IMR-90 (cell line): Measurements from ENCODE around the gene UNC13C. TPM values are rescaled to one million over a fixed set of nuclear protein-coding genes. Genes with fewer than 3 reads are reported as not detected.

Experiments
- ATAC-seq: fragments of 200-7000 bp; cut with Tn5 transposase; 2 replicates; pipeline ENCODE4 v1.9.1; 2020; ENCODE audit warnings: low read depth, mild to moderate bottlenecking, moderate library complexity
- BruUV-seq: library from RNA; stranded (reverse); fragments of 400-500 nt; replicated peaks from 2 replicates; lab custom pipeline; 2021; lab: Mats Ljungman, UMichigan
- CTCF ChIA-PET: fragments of 300-600 bp; formaldehyde crosslinking; extraction: SDS; loops from one replicate; lab custom pipeline; 2021; ENCODE audit warnings: antibody characterized with exemption; lab: Yijun Ruan, JAX
- POLR2A ChIA-PET: fragments of 300-600 bp; sonication (Branson Sonifier 250); formaldehyde crosslinking; loops from one replicate; lab custom pipeline; 2022; ENCODE audit warnings: antibody characterized with exemption; ENCODE audit not compliant: unreplicated experiment; lab: Charles Lee
- DNase-seq: peaks from one replicate; pipeline ENCODE4 v3.0.0; 2013
- H2AFZ ChIP-seq: replicated peaks from 2 replicates; pipeline ENCODE3; 2013; ENCODE audit warnings: low read length, mild to moderate bottlenecking; ENCODE audit not compliant: poor library complexity
- H2AK5ac ChIP-seq: 2 replicates; pipeline ENCODE4 v1.6.1; 2013; ENCODE audit warnings: low read depth, low read length, inconsistent platforms
- H2AK9ac ChIP-seq: replicated peaks from 2 replicates; pipeline ENCODE3; 2013; ENCODE audit warnings: mild to moderate bottlenecking, low read depth, low read length, moderate library complexity; ENCODE audit not compliant: poor library complexity
- H2BK120ac ChIP-seq: 2 replicates; pipeline ENCODE4 v1.6.1; 2013; ENCODE audit warnings: low read depth, low read length, inconsistent platforms
- H2BK15ac ChIP-seq: 3 replicates; pipeline ENCODE4 v1.6.1; 2013; ENCODE audit warnings: low read depth, low read length, inconsistent platforms
- H2BK20ac ChIP-seq: 2 replicates; pipeline ENCODE4 v1.6.1; 2013; ENCODE audit warnings: low read depth, mild to moderate bottlenecking, inconsistent platforms, low read length, moderate library complexity
- H2BK5ac ChIP-seq: 2 replicates; pipeline ENCODE4 v1.6.1; 2013; ENCODE audit warnings: mild to moderate bottlenecking, low read depth, low read length, inconsistent platforms; ENCODE audit not compliant: poor library complexity, severe bottlenecking
- H3K14ac ChIP-seq: replicated peaks from 2 replicates; pipeline ENCODE4 v1.6.1; 2013; ENCODE audit warnings: low read depth, low read length, inconsistent platforms
- H3K18ac ChIP-seq: 2 replicates; pipeline ENCODE4 v1.6.1; 2013; ENCODE audit warnings: low read depth, low read length, control low read depth
- H3K23ac ChIP-seq: 2 replicates; pipeline ENCODE4 v1.6.1; 2013; ENCODE audit warnings: low read depth, low read length, inconsistent platforms
- H3K27ac ChIP-seq: 2 replicates; pipeline ENCODE4 v1.5.1; 2013; ENCODE audit warnings: mild to moderate bottlenecking, control low read depth, low read length; ENCODE audit not compliant: insufficient read depth
- H3K27me3 ChIP-seq: 2 replicates; pipeline ENCODE4 v1.6.1; 2013; ENCODE audit warnings: low read length; ENCODE audit not compliant: control insufficient read depth, insufficient read depth
- H3K36me3 ChIP-seq: 2 replicates; pipeline ENCODE4 v1.6.1; 2013; ENCODE audit warnings: low read length, mixed read lengths; ENCODE audit not compliant: control insufficient read depth, insufficient read depth
- H3K4ac ChIP-seq: 2 replicates; pipeline ENCODE4 v1.6.1; 2013; ENCODE audit warnings: low read depth, low read length, inconsistent platforms
- H3K4me1 ChIP-seq: 2 replicates; pipeline ENCODE4 v1.6.1; 2013; ENCODE audit warnings: low read length, mixed read lengths; ENCODE audit not compliant: control insufficient read depth, insufficient read depth
- H3K4me2 ChIP-seq: 2 replicates; pipeline ENCODE4 v1.6.1; 2013; ENCODE audit warnings: low read depth, mild to moderate bottlenecking, control low read depth, low read length, moderate library complexity
- H3K4me3 ChIP-seq: 2 replicates; pipeline ENCODE4 v1.5.1; 2013; ENCODE audit warnings: low read depth, mild to moderate bottlenecking, control low read depth, low read length, moderate library complexity; ENCODE audit not compliant: insufficient read depth
- H3K56ac ChIP-seq: 2 replicates; pipeline ENCODE4 v1.6.1; 2013; ENCODE audit warnings: low read length, inconsistent platforms; ENCODE audit not compliant: insufficient read depth; ENCODE audit errors: extremely low read depth
- H3K79me1 ChIP-seq, 2 experiments: 2 replicates each; pipeline ENCODE4 v1.6.1; 2013; ENCODE audit warnings: low read length in 2 of 2, inconsistent platforms in 1 of 2, low read depth in 1 of 2
- H3K9ac ChIP-seq: 2 replicates; pipeline ENCODE4 v1.6.1; 2013; ENCODE audit warnings: low read depth, low read length, control low read depth
- H3K9me1 ChIP-seq: 2 replicates; pipeline ENCODE4 v1.6.1; 2013; ENCODE audit warnings: low read length, inconsistent platforms; ENCODE audit not compliant: insufficient read depth
- H3K9me3 ChIP-seq: 2 replicates; pipeline ENCODE4 v1.6.1; 2013; ENCODE audit warnings: low read length; ENCODE audit not compliant: control insufficient read depth, insufficient read depth
- H4K20me1 ChIP-seq: 2 replicates; pipeline ENCODE4 v1.6.1; 2013; ENCODE audit warnings: low read length, inconsistent platforms; ENCODE audit not compliant: insufficient read depth
- H4K5ac ChIP-seq: 2 replicates; pipeline ENCODE4 v1.6.1; 2013; ENCODE audit warnings: mild to moderate bottlenecking, low read depth, low read length, control low read depth
- H4K8ac ChIP-seq, 2 experiments: 2 replicates each; pipeline ENCODE4 v1.6.1; 2013; ENCODE audit warnings: low read depth in 2 of 2, low read length in 2 of 2, control low read depth in 1 of 2, inconsistent platforms in 1 of 2
- H4K91ac ChIP-seq: 2 replicates; pipeline ENCODE4 v1.6.1; 2013; ENCODE audit warnings: low read depth, low read length, inconsistent platforms; ENCODE audit not compliant: insufficient read depth
- CHD1 ChIP-seq: IDR thresholded peaks from 2 replicates; pipeline ENCODE4 v1.6.1; 2012; ENCODE audit warnings: low read depth, low read length, improper control_type of control experiment
- POLR2A ChIP-seq: IDR thresholded peaks from 2 replicates; pipeline ENCODE4 v1.6.1; 2012; ENCODE audit warnings: mild to moderate bottlenecking, low read depth, low read length
- RCOR1 ChIP-seq: IDR thresholded peaks from 2 replicates; pipeline ENCODE4 v1.6.1; 2012; ENCODE audit warnings: mild to moderate bottlenecking, low read length, improper control_type of control experiment; ENCODE audit not compliant: insufficient replicate concordance
- WGBS, 2 experiments: methylation state at CpG; one replicate each; pipeline versions ENCODE4 v1.1.5 to v1.1.7; 2013; ENCODE audit warnings: missing lambda C conversion rate in 2 of 2; ENCODE audit not compliant: insufficient read length in 1 of 2; ENCODE audit errors: extremely low coverage in 2 of 2; 5-methylcytosine and 5-hydroxymethylcytosine counted together
- dilution Hi-C: fragments of 300-500 bp; cut with HindIII; formaldehyde crosslinking; loops from one replicate; pipeline ENCODE4 v1.14.3; 2018; ENCODE audit warnings: low sequenced_read_pairs; ENCODE audit not compliant: unreplicated experiment
- in situ Hi-C: fragments of 300-500 bp; cut with MboI; formaldehyde crosslinking; loops from 3 replicates; pipeline ENCODE4 v1.14.3; 2019; ENCODE audit warnings: low sequenced_read_pairs, inconsistent platforms, mixed read lengths
- intact Hi-C: fragments of 100-400 bp; cut with micrococcal nuclease; formaldehyde crosslinking; loops from 2 replicates; pipeline ENCODE4 v1.10.0; 2022
- polyA plus RNA-seq, 3 experiments: library from polyadenylated mRNA; depleted of rRNA; stranded (reverse); fragments of >200 nt; gene quantifications; 2 replicates each; pipeline ENCODE4 v1.2.3, GENCODE V29; 2012; ENCODE audit warnings: low replicate concordance in 1 of 3
- total RNA-seq: library from RNA; depleted of rRNA; stranded (reverse); fragments of >200 nt; gene quantifications from 2 replicates; pipeline ENCODE4 v1.2.3, GENCODE V29; 2012

The UNC13C gene
- total and polyA plus RNA-seq, 2 of the 4 experiments (the other 2 are of a cell fraction): not detected

DNA sequence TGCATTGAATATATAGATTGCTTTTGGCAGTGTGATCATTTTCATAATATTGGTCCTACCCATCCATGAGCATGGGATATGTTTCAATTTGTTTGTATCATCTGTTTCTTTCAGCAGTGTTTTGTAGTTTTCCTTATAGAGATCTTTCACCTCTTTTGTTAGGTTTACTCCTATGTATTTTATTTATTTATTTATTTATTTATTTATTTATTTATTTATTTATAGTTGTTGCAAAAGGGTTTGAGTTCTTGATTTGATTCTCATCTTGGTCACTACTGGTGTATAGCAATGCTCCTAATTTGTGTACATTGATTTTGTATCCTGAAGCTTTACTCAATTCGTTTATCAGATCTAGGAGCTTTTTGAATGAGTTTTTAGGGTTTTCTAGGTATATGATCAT, 478.2 kb downstream of the UNC13C start:
- Histone ChIP-seq H2BK120ac (no peak overlapping the region), H2BK15ac (no peak overlapping the region), H4K8ac (no peak overlapping the region), H2BK5ac (no peak overlapping the region), H2AK9ac (no peak overlapping the region), H3K9me3 (peaks cover 20% of the 10 kb centered on the region), H3K56ac (no peak overlapping the region), H2AK5ac (no peak overlapping the region), H3K9me1 (no peaks in the 10 kb centered on the region), H3K27me3 (no peaks in the 10 kb centered on the region), H3K4ac (no peak overlapping the region), H2AFZ (no peak overlapping the region), H3K14ac (no peak overlapping the region), H3K27ac (no peak overlapping the region), H2BK20ac (no peak overlapping the region), H4K20me1 (no peaks in the 10 kb centered on the region), H4K5ac (no peak overlapping the region), H3K9ac (no peak overlapping the region), H3K4me3 (no peak overlapping the region), H4K91ac (no peak overlapping the region), H3K4me2 (no peak overlapping the region), H3K23ac (no peak overlapping the region), H3K36me3 (no peaks in the 10 kb centered on the region), H3K18ac (no peak overlapping the region), H3K4me1 (no peaks in the 10 kb centered on the region), H3K79me1 (no peaks in the 10 kb centered on the region)
- in situ Hi-C loops: no loop called here
- no peak for TF ChIP-seq CHD1
- no peak for TF ChIP-seq POLR2A
- no peak for TF ChIP-seq RCOR1
- intact Hi-C loops: no loop called here
- dilution Hi-C loops: no loop called here
- CTCF ChIA-PET: no interaction called here
- ATAC-seq: no peak
- no TSS peak for BruUV-seq
- POLR2A ChIA-PET: no interaction called here
- no CpG with 5 or more reads among the region's 1 CpG for WGBS, 2 experiments
- DNase-seq: no peak
